OCI-LY1 (cell line): ENCODE measurements around the gene MROH2B.

ENCODE experiments used
- EZH2 ChIP-seq: fragments of 200-600 bp; sonication (generic), shearing (Covaris generic); IDR thresholded peaks from 2 replicates; pipeline ENCODE4 v1.8.0; 2017; ENCODE audit warnings: borderline replicate concordance, mixed run types, mild to moderate bottlenecking, antibody characterized with exemption, low read length, moderate library complexity, mixed read lengths
- TF ChIP-seq, protein P1 (sequence below): fragments of 200-600 bp; sonication (generic), shearing (Covaris generic); IDR thresholded peaks from 2 replicates; pipeline ENCODE4 v1.5.1; 2017; ENCODE audit warnings: mild to moderate bottlenecking, antibody characterized with exemption, low read length, moderate library complexity, mixed read lengths

- TF ChIP-seq EZH2, result no peak
- TF ChIP-seq, protein P1, sequence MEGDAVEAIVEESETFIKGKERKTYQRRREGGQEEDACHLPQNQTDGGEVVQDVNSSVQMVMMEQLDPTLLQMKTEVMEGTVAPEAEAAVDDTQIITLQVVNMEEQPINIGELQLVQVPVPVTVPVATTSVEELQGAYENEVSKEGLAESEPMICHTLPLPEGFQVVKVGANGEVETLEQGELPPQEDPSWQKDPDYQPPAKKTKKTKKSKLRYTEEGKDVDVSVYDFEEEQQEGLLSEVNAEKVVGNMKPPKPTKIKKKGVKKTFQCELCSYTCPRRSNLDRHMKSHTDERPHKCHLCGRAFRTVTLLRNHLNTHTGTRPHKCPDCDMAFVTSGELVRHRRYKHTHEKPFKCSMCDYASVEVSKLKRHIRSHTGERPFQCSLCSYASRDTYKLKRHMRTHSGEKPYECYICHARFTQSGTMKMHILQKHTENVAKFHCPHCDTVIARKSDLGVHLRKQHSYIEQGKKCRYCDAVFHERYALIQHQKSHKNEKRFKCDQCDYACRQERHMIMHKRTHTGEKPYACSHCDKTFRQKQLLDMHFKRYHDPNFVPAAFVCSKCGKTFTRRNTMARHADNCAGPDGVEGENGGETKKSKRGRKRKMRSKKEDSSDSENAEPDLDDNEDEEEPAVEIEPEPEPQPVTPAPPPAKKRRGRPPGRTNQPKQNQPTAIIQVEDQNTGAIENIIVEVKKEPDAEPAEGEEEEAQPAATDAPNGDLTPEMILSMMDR, result no peak
Measured at GRCh38 chr5:40962207-40962955, 108.8 kb downstream of the MROH2B start.
